GM12873 (cell line): ENCODE measurements around the gene ZNF526.

ENCODE experiments used
- CTCF ChIP-seq: IDR thresholded peaks from 2 replicates; pipeline ENCODE4 v1.5.1; 2012; ENCODE audit warnings: low read depth, mild to moderate bottlenecking, moderate library complexity, low read length, control low read depth; ENCODE audit not compliant: insufficient read depth; ENCODE audit errors: missing control alignments

The ZNF526 gene

GRCh38 chr19:42228641-42229040 is 8.5 kb downstream of the ZNF526 start:
- no peak for TF ChIP-seq CTCF

- TF ChIP-seq CTCF, result no peak
Observed at GRCh38 chr19:42229301-42229854, 9.3 kb downstream of the ZNF526 start.

GRCh38 chr19:42229855-42230351 is 9.8 kb downstream of the ZNF526 start:
- TF ChIP-seq CTCF, result no peak

- no peak for TF ChIP-seq CTCF
Observed at GRCh38 chr19:42230571-42230970, 10.5 kb downstream of the ZNF526 start.

- no peak for TF ChIP-seq CTCF
Observed at GRCh38 chr19:42232435-42232834, 12.3 kb downstream of the ZNF526 start.

GRCh38 chr19:42233106-42233505 is 13.0 kb downstream of the ZNF526 start:
- TF ChIP-seq CTCF, result no peak

- TF ChIP-seq CTCF, result no peak
Observed at GRCh38 chr19:42233678-42234292, 13.7 kb downstream of the ZNF526 start.
